Activated CD4-positive, alpha-beta T cell treated with anti-CD3 and anti-CD28 coated beads, Interleukin-2, amount 10 ng/mL, durations not matched to agents 24 days and 14 days (primary cell): ENCODE measurements around the gene ATXN1L. TPM values are rescaled to one million over a fixed set of nuclear protein-coding genes. Genes with fewer than 3 reads are reported as not detected.

Experiments
- DNase-seq: peaks from one replicate; pipeline ENCODE4 v3.0.0; 2022
- H3K27ac Mint-ChIP-seq: one replicate; pipeline ENCODE4 v1.8.0; 2022; ENCODE audit warnings: mild to moderate bottlenecking, mixed read lengths
- H3K27me3 Mint-ChIP-seq: one replicate; pipeline ENCODE4 v1.8.0; 2022; ENCODE audit warnings: mixed read lengths
- H3K36me3 Mint-ChIP-seq: one replicate; pipeline ENCODE4 v1.8.0; 2022; ENCODE audit warnings: low read depth, mild to moderate bottlenecking, mixed read lengths
- H3K4me1 Mint-ChIP-seq: one replicate; pipeline ENCODE4 v1.8.0; 2021; ENCODE audit warnings: mixed read lengths
- H3K4me3 Mint-ChIP-seq: one replicate; pipeline ENCODE4 v1.8.0; 2022; ENCODE audit warnings: mild to moderate bottlenecking, moderate library complexity, mixed read lengths
- H3K9me3 Mint-ChIP-seq: one replicate; pipeline ENCODE4 v1.8.0; 2021; ENCODE audit warnings: mixed read lengths
- intact Hi-C: fragments of 100-400 bp; cut with micrococcal nuclease; formaldehyde crosslinking; loops from one replicate; pipeline ENCODE4 v1.15.1; 2023
- total RNA-seq: library from RNA; stranded (reverse); gene quantifications from 2 replicates; pipeline ENCODE4 v1.2.3, GENCODE V29; 2022

Gene ATXN1L
- total RNA-seq, 1 donor from 2014 or later, result 16.7 TPM

DNA sequence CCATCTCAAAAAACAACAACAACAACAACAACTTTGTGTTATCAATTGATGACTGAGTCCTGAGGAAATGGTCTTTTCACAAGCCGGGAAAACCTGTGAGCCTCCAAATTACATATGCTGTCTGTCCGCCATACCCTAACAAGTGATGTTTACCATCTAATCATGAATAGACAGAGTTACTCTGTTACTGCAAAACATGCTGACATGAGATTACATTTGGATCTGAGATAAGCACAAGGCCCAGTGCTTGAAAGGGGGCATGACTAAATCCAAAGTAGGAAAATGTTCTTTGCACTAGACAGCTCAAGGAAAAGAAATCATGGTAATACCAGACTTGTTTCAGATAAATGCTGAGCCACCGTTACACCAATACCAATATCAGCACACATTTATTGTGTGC lies 8.6 kb upstream of the ATXN1L start:
- Mint-ChIP-seq H3K27ac (no peak overlapping the region), H3K27me3 (no peaks in the 10 kb centered on the region), H3K9me3 (no peaks in the 10 kb centered on the region), H3K4me1 (peaks cover 9% of the 10 kb centered on the region), H3K36me3 (no peaks in the 10 kb centered on the region), H3K4me3 (no peak overlapping the region)
- intact Hi-C loops, result no loop called here
- no peak for DNase-seq

DNA sequence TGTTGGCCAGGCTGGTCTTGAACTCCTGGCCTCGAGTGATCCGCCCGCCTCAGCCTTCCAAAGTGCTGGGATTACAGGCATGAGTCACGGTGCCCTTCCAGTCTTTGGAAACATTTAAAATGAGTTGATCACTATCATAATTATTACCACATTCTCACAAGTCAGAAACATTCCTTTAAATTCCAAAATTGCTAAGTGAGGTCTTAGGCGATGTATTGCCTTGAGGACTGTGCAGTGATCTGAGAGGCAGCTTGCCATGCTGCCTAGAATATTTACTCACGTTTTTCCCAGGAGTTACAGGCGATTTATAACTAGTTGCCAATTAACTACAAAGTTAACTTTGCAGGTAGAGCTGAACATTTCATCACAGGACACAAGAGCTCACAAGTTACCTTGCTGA lies 5.7 kb upstream of the ATXN1L start:
- Mint-ChIP-seq H3K4me3 (no peak overlapping the region), H3K27me3 (no peaks in the 10 kb centered on the region), H3K27ac (no peak overlapping the region), H3K36me3 (peaks cover 2% of the 10 kb centered on the region), H3K4me1 (peaks cover 15% of the 10 kb centered on the region), H3K9me3 (no peaks in the 10 kb centered on the region)
- no peak for DNase-seq
- intact Hi-C loops, result no loop called here

DNA sequence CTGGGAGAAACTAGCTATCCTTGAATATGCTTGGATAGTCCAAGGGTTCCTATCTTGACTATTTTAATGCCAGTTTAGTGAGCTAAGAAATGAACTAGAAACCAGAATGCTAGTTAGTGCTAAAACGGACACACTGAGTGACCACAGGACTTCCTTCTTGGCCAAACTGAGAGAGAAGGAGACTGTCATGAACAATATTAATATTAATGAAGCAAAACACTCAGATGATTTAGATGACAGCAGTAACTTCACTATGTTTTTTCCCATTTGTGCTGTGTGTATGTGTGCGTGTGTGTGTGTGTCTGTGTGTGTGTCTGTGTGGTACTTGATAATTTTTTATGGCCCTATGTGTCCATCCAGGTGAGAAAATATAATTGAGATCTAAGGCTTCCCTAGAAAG lies 2.2 kb upstream of the ATXN1L start:
- peak overlapping the region; percentile 54 for H3K27ac Mint-ChIP-seq
- H3K9me3 Mint-ChIP-seq, result no peaks in the 10 kb centered on the region
- H3K4me1 Mint-ChIP-seq, result peaks cover 40% of the 10 kb centered on the region
- no peaks in the 10 kb centered on the region for H3K27me3 Mint-ChIP-seq
- no peak for DNase-seq
- no peak overlapping the region for H3K4me3 Mint-ChIP-seq
- H3K36me3 Mint-ChIP-seq, result peaks cover 13% of the 10 kb centered on the region
- intact Hi-C loops, result loop anchor here (2.0 kb wide), 1 partner anchor 27 kb away; no protein-coding TSS in a partner anchor

DNA sequence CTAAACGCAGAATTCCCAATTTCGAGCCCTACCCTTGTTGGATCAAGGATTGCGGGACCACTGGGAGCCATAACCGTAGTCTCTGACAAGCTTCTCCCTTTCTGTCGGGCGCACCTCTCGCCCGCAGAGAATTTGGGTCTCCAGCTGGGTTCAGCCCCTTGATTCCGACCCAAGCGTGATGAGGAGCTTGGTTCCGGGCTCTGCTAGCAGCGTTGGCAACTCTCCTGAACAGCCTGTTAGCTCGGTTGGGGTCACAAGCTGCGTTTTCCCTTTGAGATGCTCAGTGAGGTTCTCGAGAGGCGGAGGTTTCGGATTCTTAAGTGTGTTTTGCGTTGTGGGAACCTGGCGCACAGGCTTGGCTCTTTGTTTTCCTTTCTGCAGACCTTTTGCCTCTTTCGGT lies 655 bp downstream of the ATXN1L start:
- Mint-ChIP-seq H3K9me3 (no peaks in the 10 kb centered on the region), H3K4me1 (peaks cover 46% of the 10 kb centered on the region)
- intact Hi-C loops, result loop anchor here (1.0 kb wide), 1 partner anchor 35 kb away; no protein-coding TSS in a partner anchor

DNA sequence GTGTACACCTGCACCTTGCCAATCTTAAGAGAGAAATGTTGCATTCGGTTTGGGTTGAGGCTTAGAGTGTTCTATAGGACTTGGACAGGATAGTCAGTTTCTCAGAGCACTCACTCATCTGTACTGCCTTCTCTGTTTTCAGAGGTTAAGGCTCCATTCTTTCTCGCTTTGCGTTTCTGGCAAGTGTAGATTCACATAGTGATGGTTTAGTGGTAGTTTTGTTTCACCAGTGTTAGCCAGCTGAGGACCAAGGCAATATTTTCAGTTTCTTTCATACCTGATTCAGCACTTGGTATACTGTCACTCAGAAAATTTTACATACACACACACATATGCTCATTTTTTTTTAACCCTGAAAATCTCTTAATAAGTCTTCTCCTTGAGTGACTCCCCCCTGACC lies 1.3 kb downstream of the ATXN1L start:
- Mint-ChIP-seq H3K4me3 (peak overlapping the region; percentile 96), H3K9me3 (no peaks in the 10 kb centered on the region), H3K27me3 (no peaks in the 10 kb centered on the region), H3K36me3 (peaks cover 41% of the 10 kb centered on the region), H3K4me1 (peaks cover 50% of the 10 kb centered on the region), H3K27ac (peak overlapping the region; percentile 69)
- DNase-seq, result no peak
- intact Hi-C loops, result no loop called here

More for the DNA sequence above, 655 bp downstream of the ATXN1L start:
- DNase-seq, result peak; percentile 81
- peak overlapping the region; percentile 97 for H3K27ac Mint-ChIP-seq
- peaks cover 34% of the 10 kb centered on the region for H3K36me3 Mint-ChIP-seq
- H3K4me3 Mint-ChIP-seq, result peak overlapping the region; percentile 96
- no peaks in the 10 kb centered on the region for H3K27me3 Mint-ChIP-seq

DNA sequence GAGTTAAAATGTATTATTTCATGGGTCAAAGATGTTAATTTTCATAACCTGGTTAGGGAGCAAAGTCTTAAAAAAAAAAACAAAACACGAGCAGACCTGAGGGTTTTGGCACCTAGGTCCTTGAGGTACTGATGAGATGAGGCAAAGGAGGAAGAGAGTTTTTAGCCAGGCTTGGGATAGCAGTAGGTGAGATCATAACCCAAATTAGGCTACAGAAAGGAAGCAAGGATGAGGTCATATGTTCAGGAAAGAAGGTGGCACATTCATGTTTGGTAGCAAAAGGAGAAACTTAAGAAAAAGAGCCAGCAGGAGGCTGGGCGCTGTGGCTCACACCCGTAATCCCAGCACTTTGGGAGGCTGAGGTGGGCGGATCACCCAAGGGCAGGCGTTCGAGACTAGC lies 2.8 kb downstream of the ATXN1L start:
- peak overlapping the region; percentile 20 for H3K4me3 Mint-ChIP-seq
- H3K4me1 Mint-ChIP-seq, result peaks cover 52% of the 10 kb centered on the region
- DNase-seq, result no peak
- peak overlapping the region; percentile 49 for H3K27ac Mint-ChIP-seq
- H3K36me3 Mint-ChIP-seq, result peaks cover 46% of the 10 kb centered on the region
- intact Hi-C loops, result no loop called here
- H3K27me3 Mint-ChIP-seq, result no peaks in the 10 kb centered on the region
- no peaks in the 10 kb centered on the region for H3K9me3 Mint-ChIP-seq

DNA sequence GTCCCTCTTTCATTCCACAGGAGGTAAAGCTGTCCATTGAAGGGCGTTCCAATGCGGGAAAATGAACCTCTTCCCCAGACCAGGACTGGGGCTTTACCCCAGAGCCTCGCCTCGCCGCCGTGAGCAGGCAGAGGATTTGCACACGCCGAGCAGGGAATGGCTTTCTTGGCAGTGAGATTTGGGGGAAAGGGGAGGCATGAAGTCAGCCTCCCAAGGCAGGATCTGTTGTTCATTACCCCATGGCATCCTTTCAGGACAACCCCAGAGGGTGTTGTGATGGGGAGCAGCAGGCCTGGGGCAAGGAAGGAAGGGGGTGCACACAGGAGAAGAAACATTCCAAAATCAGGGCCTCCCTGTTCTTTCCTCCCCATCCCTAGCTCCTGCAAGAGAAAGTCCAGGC lies 6.0 kb downstream of the ATXN1L start:
- H3K27me3 Mint-ChIP-seq, result no peaks in the 10 kb centered on the region
- peaks cover 56% of the 10 kb centered on the region for H3K36me3 Mint-ChIP-seq
- peaks cover 63% of the 10 kb centered on the region for H3K4me1 Mint-ChIP-seq
- no peak overlapping the region for H3K4me3 Mint-ChIP-seq
- intact Hi-C loops, result no loop called here
- H3K9me3 Mint-ChIP-seq, result no peaks in the 10 kb centered on the region
- DNase-seq, result no peak
- no peak overlapping the region for H3K27ac Mint-ChIP-seq

DNA sequence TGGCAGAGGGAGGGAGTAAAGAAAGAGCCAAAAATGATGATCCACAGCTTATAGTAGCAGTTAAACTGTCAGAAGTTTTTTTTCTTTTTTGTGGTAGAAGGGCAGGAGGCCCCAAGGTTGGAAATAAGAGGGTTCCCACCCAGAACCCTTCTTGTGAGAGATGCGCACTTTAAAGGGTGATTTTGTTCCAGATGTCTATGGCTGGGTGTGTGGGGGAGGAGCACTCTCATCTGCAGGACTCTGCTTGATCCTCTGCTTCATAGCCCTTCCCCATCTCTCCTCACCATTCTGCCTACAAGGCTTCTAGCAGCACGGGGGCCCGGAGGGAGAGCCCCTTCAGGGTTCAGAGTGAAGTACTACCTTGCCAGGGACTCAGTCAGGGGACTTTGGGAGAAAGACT lies 6.4 kb downstream of the ATXN1L start:
- H3K36me3 Mint-ChIP-seq, result peaks cover 56% of the 10 kb centered on the region
- DNase-seq, result no peak
- no peak overlapping the region for H3K27ac Mint-ChIP-seq
- intact Hi-C loops, result no loop called here
- no peaks in the 10 kb centered on the region for H3K27me3 Mint-ChIP-seq
- no peaks in the 10 kb centered on the region for H3K9me3 Mint-ChIP-seq
- H3K4me1 Mint-ChIP-seq, result peaks cover 59% of the 10 kb centered on the region
- no peak overlapping the region for H3K4me3 Mint-ChIP-seq

DNA sequence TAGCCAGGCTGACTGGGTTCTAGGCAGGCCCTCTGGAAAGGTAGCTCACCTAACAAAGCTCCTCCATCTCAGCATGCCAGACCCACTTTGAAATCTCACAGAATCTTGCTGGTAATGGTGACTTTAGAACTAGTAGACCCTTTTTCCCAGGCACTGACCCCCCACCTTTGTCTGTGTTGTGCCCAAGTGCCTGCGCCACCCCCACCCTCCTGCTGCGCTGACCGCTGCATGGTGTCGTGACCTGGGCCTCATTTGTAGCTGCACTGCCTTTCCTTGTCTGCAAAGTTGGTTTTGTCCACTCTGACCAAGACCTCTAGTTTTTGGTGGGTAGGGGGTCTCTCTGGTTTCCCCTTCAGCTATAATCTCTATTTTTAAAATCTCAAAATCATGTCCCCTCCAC lies 6.8 kb downstream of the ATXN1L start:
- DNase-seq, result no peak
- no peak overlapping the region for H3K27ac Mint-ChIP-seq
- H3K4me1 Mint-ChIP-seq, result peaks cover 55% of the 10 kb centered on the region
- H3K36me3 Mint-ChIP-seq, result peaks cover 56% of the 10 kb centered on the region
- H3K27me3 Mint-ChIP-seq, result no peaks in the 10 kb centered on the region
- no peaks in the 10 kb centered on the region for H3K9me3 Mint-ChIP-seq
- H3K4me3 Mint-ChIP-seq, result no peak overlapping the region
- intact Hi-C loops, result no loop called here

DNA sequence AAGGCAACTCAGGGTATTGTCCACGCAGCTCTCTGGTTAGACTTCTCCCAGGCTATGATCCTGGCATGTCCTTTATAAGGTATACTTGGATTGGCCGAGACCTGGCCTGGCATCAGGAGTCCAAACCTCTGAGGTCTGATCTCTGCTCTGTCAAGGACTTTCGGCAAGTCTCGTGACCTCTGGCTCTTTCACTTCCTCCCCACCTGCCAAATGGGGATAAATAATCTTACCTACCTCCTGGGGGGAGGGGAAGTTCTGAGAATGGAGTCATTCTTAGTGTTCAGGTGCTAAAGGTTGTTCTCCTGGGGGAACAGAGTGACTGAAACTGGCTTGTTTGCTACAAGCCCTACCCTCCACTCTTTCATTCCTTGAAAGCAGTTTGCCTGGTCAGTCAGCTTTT lies 7.6 kb downstream of the ATXN1L start:
- DNase-seq, result no peak
- intact Hi-C loops, result no loop called here
- Mint-ChIP-seq H3K9me3 (no peaks in the 10 kb centered on the region), H3K4me3 (no peak overlapping the region), H3K36me3 (peaks cover 51% of the 10 kb centered on the region), H3K27ac (peak overlapping the region; percentile 45), H3K4me1 (peaks cover 46% of the 10 kb centered on the region), H3K27me3 (no peaks in the 10 kb centered on the region)

DNA sequence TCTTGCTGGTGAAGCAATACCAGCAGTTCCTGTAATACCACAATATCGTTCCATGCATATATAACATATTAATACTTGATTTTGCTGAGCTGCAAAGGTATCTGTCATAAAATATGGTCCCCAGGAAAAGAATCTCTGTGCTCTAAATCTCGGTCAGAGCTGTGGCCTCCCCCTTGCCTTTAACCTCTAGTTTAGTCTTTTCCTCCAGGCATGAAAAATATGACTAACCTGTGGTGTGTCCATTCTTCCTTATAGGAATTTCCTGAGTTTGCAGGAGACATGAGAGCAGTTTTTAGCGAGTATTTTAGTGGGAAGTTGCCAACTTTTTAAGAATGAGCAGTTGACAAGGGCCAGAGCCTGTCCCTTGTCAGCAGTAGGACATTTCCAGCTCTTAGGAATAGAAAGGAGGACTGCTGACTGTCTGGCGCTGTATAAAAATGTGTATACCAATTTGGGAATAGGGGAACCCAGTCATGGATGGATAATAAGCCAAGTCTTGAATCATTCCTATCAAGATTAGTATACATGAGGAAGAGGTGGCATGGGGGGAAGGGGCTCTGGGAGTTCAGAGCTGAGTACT lies 8.7 kb downstream of the ATXN1L start:
- H3K36me3 Mint-ChIP-seq, result peaks cover 50% of the 10 kb centered on the region
- peaks cover 41% of the 10 kb centered on the region for H3K4me1 Mint-ChIP-seq
- H3K4me3 Mint-ChIP-seq, result no peak overlapping the region
- H3K27ac Mint-ChIP-seq, result no peak overlapping the region
- H3K27me3 Mint-ChIP-seq, result no peaks in the 10 kb centered on the region
- no peaks in the 10 kb centered on the region for H3K9me3 Mint-ChIP-seq
- intact Hi-C loops, result no loop called here
- DNase-seq, result no peak

DNA sequence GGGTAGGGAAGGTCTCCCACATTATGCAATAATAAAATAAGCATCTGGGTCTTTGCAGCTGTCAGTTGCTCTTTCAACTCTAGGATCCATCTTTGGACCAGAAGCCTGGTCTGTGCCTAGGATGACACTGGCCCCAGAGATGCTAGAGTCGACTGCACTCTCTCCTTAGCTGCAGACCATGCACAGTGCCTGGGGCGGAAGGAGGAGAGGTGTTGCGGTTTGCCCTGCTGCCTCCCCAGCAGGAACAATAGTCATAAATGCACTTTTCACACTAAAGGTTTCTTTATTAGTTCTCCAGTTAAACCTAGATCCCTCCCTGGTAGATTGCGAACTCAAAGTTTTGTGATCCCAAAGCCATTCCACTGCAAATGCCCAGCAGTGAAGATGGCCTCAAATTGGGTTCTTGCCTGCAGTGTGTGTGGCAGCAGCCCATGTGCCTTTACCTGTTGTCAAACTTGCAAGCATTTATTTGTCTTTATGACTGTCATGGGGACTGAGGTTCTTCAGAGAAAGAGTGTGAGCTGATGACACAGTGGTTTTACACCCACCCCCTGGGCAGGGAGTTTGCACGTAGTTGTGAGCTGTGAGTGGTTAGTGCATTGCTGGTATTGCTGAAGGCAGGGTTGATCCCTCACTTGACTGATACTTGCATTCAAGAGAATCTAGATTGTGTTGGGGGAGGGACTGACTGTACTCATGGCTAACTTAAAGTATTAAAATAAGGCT lies 10.3 kb downstream of the ATXN1L start:
- intact Hi-C loops, result no loop called here
- Mint-ChIP-seq H3K27ac (peak overlapping the region; percentile 39), H3K9me3 (no peaks in the 10 kb centered on the region), H3K27me3 (no peaks in the 10 kb centered on the region), H3K4me3 (no peak overlapping the region), H3K36me3 (peaks cover 38% of the 10 kb centered on the region), H3K4me1 (peaks cover 38% of the 10 kb centered on the region)
- no peak for DNase-seq

DNA sequence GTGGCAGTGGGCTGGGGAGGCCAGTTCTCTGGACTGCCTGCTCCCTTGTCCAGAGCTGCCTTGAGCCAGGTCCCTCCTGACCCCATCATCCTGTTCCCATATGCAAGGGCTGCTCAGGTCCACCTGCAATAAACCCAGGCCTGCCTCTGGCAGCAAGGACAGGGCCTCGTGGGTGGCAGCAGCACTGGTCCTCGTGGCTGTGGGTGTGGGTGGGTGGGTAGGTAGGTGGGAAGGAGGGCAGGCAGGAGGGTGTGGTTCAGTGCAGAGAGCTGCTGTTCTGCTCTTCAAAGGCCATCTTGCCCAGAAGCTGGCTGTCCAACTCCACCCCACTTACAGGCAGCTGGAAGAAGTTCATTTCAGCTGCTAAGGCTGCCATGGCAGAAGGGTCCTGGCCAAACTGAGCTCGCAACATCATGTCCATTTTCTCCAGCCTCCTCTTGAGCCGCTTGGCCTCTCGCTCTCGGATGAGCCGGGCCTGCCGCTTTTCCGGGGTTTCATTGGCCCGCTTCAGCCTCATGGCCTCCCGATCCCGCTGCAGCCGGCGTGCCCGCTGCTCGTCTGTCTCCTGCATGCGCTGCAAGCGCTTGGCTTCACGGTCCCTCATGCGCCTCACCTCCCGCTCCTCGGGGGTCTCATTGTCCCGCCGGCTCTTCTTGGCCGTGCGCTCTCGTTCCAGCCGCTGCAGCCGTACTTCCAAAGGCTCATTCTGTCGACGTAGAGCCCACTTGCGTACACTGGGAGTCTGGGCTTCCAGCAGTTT lies 14.2 kb downstream of the ATXN1L start:
- no peak overlapping the region for H3K4me3 Mint-ChIP-seq
- intact Hi-C loops, result no loop called here
- no peaks in the 10 kb centered on the region for H3K27me3 Mint-ChIP-seq
- no peaks in the 10 kb centered on the region for H3K9me3 Mint-ChIP-seq
- DNase-seq, result no peak
- H3K36me3 Mint-ChIP-seq, result peaks cover 31% of the 10 kb centered on the region
- no peak overlapping the region for H3K27ac Mint-ChIP-seq
- peaks cover 12% of the 10 kb centered on the region for H3K4me1 Mint-ChIP-seq

DNA sequence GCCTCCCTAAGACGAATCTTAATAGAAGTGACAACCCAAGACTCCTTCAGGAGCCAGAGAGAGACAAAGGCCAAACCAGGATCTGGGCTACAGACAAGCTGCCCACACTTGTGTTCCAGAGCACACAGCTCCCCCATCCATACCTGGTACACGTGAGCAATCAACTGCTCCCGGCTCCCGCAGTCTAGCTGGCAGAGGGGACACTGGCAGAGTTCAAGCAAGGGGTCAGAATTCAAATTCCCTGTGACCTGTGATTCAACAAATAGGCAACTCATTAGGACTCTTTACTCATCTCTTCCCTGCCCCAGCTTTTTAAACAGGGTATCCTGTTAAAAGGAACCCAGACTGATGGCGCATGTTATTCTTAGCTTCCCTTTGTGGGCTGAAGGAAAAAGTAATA lies 18.2 kb downstream of the ATXN1L start:
- Mint-ChIP-seq H3K4me1 (peaks cover 2% of the 10 kb centered on the region), H3K36me3 (peaks cover 25% of the 10 kb centered on the region), H3K4me3 (no peak overlapping the region), H3K27ac (no peak overlapping the region), H3K27me3 (no peaks in the 10 kb centered on the region), H3K9me3 (no peaks in the 10 kb centered on the region)
- DNase-seq, result no peak
- intact Hi-C loops, result no loop called here
